ENCODE data around the gene XAB2.
A peak's percentile ranks its signal among the peaks of the same experiment; 100 is the strongest.

Gene XAB2

DNA sequence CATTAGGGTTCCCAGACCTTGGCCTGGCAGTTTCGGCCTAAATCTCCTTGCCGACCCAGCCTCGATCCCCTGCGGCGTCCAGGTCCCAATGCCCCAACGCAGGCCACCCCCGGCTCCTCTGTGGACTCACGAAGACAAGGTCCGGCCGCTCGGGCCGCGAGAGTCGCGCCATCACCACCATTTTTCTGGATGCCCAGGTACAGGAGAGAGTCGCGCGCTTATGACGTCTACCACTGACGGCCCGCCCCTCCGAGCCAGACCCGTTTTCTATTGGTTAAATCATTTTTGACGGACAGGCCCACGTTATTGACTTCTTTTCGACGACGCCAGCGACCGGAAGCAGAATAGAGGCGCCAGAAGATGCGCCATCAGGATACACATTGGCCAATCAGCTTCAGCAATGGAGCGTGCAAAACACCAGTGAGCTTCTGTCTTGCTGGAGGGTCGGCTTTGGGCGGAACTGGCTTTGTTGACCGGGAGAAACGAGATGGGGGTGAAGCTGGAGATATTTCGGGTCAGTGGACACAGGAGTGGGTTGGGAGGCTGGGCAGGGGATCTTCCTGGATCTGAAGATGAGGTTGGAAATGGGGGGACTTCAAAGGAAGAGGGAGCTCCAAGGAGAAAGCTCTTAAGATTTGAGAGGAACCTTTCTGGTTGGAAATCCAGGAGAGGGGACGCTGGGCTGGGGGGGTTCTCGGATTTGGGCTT is at the start of gene XAB2, which contains the start of gene PET100:
Gene XAB2, minus strand, starts transcription at position 199 of the 708 bp plus-strand sequence. Its CDS starts 18 bp downstream, at position 181.
Gene PET100, plus strand, starts transcription at position 447 of the 708 bp plus-strand sequence. Its CDS starts 41 bp downstream, at position 488.
- H3K36me3 Mint-ChIP-seq = peaks cover 34% of the 10 kb centered on the region
- CTCF ChIA-PET = interaction anchor here (0.8 to 1.2 kb wide), 3 partner anchors 8 to 61 kb away, joined by 3 to 4 read pairs (median 3); no protein-coding TSS in a partner anchor
- peak within 1 kb of the TSS; percentile 92 for H3K4me3 Mint-ChIP-seq
- no peaks in the 10 kb centered on the region for H3K27me3 Mint-ChIP-seq
- peaks cover 41% of the 10 kb centered on the region for H3K4me1 Mint-ChIP-seq
- no peaks in the 10 kb centered on the region for H3K9me3 Mint-ChIP-seq
- H3K27ac Mint-ChIP-seq = peak within 1 kb of the TSS; percentile 98
- DNase-seq = peak; percentile 97

DNA sequence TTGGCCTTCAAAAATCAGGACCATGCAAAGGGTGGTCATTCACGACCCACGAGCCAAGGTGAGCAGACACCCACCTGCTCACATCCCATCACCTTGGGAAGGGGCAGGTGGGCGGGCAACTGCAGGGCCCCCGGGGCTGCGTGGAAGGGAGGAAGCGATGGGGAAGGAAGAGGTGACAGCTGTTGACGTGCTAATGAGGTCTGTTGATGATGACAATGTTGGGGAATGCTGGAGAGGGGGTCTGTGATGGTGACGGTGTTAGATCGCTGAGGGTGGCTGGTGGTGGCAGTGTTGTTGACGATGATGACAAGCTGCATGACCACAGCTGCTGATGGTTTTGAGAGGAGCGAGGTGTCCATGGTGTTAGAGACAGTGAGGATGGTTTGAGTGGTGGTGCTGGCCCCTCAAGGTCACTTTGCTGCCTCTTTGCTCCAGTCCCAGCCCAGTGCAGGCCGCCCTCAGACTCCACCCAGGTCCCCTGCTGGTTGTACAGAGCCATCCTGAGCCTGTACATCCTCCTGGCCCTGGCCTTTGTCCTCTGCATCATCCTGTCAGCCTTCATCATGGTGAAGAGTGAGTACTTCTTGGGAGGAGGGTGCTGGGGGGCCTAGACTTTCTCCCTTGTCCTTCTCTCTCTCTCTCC is 48.4 kb upstream of the XAB2 start:
- peaks cover 61% of the 10 kb centered on the region for H3K27me3 Mint-ChIP-seq
- no peak overlapping the region for H3K4me3 Mint-ChIP-seq
- H3K27ac Mint-ChIP-seq = no peak overlapping the region

DNA sequence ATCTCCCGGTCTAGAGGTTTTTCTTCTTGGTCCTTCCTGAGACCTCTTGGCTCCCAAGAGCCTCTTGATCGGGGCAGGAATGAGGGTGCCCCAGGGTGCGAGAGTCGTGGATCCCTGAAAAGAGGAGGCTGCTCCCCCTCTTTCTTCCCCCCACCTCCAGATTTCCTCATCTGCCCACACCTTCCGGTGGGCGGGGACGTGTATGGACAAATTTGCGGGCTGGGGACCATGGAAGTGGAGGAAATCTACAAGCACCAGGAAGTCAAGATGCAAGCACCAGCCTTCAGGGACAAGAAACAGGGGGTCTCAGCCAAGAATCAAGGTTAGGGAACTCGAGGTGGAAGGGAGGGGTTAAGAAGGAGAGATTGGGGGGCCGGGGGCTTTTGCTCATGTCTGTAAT is 47.5 kb upstream of the XAB2 start, which contains the start of gene MCEMP1:
Gene MCEMP1, plus strand, starts transcription at position 237 of the 400 bp plus-strand sequence. Its CDS starts 31 bp downstream, at position 268.
- CTCF ChIA-PET = interaction anchor here (2.2 kb wide), 1 partner anchor 123 kb away, joined by 7 read pairs; no protein-coding TSS in a partner anchor
- H3K27ac Mint-ChIP-seq = no peak within 1 kb of the TSS
- H3K4me3 Mint-ChIP-seq = peak within 1 kb of the TSS; percentile 13

More for the DNA sequence above, 48.4 kb upstream of the XAB2 start:
- DNase-seq = no peak
- H3K36me3 Mint-ChIP-seq = peaks cover 8% of the 10 kb centered on the region
- CTCF ChIA-PET = interaction anchor here (1.0 to 1.4 kb wide), 3 partner anchors 109 to 129 kb away, joined by 4 to 6 read pairs (median 5); no protein-coding TSS in a partner anchor
- H3K4me1 Mint-ChIP-seq = peaks cover 60% of the 10 kb centered on the region
- H3K9me3 Mint-ChIP-seq = no peaks in the 10 kb centered on the region

GRCh38 chr19:7676376-7676775 is 47.0 kb upstream of the XAB2 start:
- DNase-seq = no peak
- Mint-ChIP-seq H3K36me3 (peaks cover 2% of the 10 kb centered on the region), H3K4me3 (peak overlapping the region; percentile 13), H3K4me1 (peaks cover 55% of the 10 kb centered on the region), H3K27ac (no peak overlapping the region), H3K9me3 (no peaks in the 10 kb centered on the region), H3K27me3 (peaks cover 75% of the 10 kb centered on the region)
- CTCF ChIA-PET = interaction anchor here (0.6 to 2.2 kb wide), 2 partner anchors 108 to 123 kb away, joined by 3 to 7 read pairs; no protein-coding TSS in a partner anchor

More for the DNA sequence above, 47.5 kb upstream of the XAB2 start, which contains the start of gene MCEMP1:
- H3K36me3 Mint-ChIP-seq = peaks cover 4% of the 10 kb centered on the region
- H3K27me3 Mint-ChIP-seq = peaks cover 70% of the 10 kb centered on the region
- DNase-seq = no peak
- peaks cover 59% of the 10 kb centered on the region for H3K4me1 Mint-ChIP-seq
- H3K9me3 Mint-ChIP-seq = no peaks in the 10 kb centered on the region

DNA sequence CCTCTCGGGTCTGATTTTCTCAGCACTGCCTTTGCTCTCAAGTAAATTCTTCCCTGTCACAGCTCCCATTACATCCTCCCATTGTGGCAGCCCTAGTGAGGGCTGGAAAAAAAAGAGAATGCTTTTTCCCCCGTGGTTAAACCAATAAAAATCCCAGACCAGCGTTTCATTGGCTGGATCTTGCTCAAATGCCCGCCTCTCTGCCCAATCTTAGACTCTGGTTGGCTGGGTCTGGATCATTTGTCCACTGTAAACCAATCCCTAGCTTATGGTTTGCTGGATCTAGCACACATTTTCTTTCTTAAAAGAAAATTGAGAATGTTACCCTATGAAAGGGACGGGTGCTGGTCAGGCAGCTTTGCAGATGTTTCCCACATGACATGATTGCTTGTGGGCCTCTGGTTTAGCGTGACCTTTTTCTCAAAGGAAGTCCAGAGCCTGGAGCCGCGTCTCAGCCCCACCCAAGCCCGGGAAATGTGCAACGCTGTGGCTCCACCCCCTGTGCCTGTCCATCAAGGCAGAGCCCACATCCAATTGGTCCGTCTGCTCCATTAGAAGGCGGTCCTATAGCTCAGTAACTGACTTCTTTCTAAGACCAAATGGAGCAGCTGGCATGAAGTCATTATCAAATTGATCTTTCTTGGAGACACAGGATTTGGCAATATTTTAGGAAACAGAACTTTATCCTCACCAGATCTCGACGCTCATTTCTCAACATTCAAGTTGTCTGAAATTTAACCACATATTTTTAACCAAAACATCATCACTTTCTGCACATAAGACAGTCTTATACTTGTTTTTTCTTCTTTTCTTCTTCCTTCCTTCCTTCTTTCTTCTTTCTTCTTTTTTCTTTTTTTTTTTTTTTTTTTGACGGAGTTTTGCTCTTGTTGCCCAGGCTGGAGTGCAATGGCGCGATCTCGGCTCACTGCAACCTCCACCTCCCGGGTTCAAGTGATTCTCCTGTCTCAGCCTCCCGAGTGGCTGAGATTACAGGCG is 45.0 kb upstream of the XAB2 start:
- no peaks in the 10 kb centered on the region for H3K9me3 Mint-ChIP-seq
- no peak overlapping the region for H3K4me3 Mint-ChIP-seq
- H3K27me3 Mint-ChIP-seq = peaks cover 95% of the 10 kb centered on the region
- H3K27ac Mint-ChIP-seq = no peak overlapping the region
- DNase-seq = peak; percentile 55
- peaks cover 57% of the 10 kb centered on the region for H3K4me1 Mint-ChIP-seq
- peaks cover 2% of the 10 kb centered on the region for H3K36me3 Mint-ChIP-seq
- CTCF ChIA-PET = no interaction called here

DNA sequence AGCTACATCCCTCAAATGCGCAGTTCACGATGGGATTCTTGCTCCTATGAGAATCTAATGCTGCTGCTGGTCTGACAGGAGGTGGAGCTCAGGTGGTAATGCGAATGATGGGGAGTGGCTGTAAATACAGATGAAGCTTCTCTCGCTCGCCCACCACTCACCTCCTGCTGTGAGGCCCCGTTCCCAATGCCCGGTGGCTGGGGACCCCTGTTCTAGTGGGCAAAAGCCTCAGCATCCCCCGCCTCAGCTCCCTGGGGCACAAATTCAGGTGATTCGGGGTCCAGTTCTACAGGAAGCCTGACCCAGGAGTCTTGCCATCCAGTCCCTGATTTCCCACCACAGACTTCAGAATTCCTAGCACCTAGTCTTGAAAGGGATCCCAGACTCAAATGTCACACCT is 43.2 kb upstream of the XAB2 start:
- Mint-ChIP-seq H3K9me3 (no peaks in the 10 kb centered on the region), H3K36me3 (peaks cover 2% of the 10 kb centered on the region), H3K4me3 (no peak overlapping the region), H3K4me1 (peaks cover 49% of the 10 kb centered on the region), H3K27ac (no peak overlapping the region), H3K27me3 (peaks cover 90% of the 10 kb centered on the region)
- CTCF ChIA-PET = interaction anchor here (1.0 kb wide), 1 partner anchor 104 kb away, joined by 4 read pairs; no protein-coding TSS in a partner anchor
- no peak for DNase-seq

DNA sequence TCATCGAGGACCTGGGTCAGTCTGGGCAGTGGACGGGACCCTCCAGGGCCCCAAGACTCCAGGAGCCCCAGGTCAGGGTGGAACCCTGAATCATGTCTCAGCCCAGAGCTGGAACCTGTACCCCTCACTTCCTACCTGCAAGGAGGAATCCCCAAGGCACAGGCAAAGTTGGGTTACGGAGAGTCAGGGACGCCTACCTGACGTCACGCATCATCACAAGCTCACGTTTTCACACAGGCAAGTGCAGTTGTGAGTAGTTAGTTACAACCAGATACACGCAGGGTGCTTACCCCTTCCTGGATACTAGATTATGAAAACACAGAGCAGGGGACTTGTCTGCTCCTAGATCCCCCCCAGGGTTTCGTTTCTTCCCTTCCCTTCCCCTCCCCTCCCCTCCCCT is 41.4 kb upstream of the XAB2 start:
- Mint-ChIP-seq H3K9me3 (no peaks in the 10 kb centered on the region), H3K4me3 (peak overlapping the region; percentile 63), H3K36me3 (peaks cover 2% of the 10 kb centered on the region)

GRCh38 chr19:7670150-7670783 is 40.9 kb upstream of the XAB2 start:
- peak; percentile 66 for DNase-seq
- Mint-ChIP-seq H3K27ac (no peak overlapping the region), H3K4me1 (peaks cover 30% of the 10 kb centered on the region), H3K4me3 (peak overlapping the region; percentile 63), H3K27me3 (peaks cover 78% of the 10 kb centered on the region), H3K36me3 (peaks cover 2% of the 10 kb centered on the region), H3K9me3 (no peaks in the 10 kb centered on the region)
- CTCF ChIA-PET = interaction anchor here (3.2 kb wide), 1 partner anchor 11 kb away, joined by 7 read pairs; the partner anchor contains the start of gene TRAPPC5

More for the DNA sequence above, 41.4 kb upstream of the XAB2 start:
- CTCF ChIA-PET = interaction anchor here (3.2 kb wide), 1 partner anchor 10 kb away, joined by 7 read pairs; the partner anchor contains the start of gene TRAPPC5
- no peak for DNase-seq
- Mint-ChIP-seq H3K27ac (no peak overlapping the region), H3K4me1 (peaks cover 32% of the 10 kb centered on the region), H3K27me3 (peaks cover 83% of the 10 kb centered on the region)

DNA sequence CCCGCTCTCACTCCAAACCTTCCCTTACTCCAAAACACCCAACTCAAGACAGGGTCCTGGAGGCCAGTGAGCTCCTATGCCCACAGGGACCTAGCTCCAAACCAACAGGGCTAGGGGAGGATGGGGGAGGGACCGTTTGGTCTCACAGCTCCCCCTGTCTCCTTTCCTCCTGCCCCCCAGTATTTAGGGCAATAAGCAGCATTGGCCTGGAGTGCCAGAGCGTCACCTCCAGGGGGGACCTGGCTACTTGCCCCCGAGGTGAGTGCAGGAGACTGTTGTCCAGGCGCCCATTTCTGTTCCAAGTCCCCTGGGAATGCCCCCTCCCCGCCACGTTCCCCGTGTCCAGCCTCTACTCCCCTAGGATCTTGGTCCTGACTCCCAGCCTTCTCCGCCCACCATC is 40.3 kb upstream of the XAB2 start:
- DNase-seq = no peak
- Mint-ChIP-seq H3K4me1 (peaks cover 30% of the 10 kb centered on the region), H3K36me3 (peaks cover 2% of the 10 kb centered on the region), H3K27me3 (peaks cover 71% of the 10 kb centered on the region), H3K27ac (peak overlapping the region; percentile 24), H3K9me3 (no peaks in the 10 kb centered on the region), H3K4me3 (no peak overlapping the region)
- CTCF ChIA-PET = interaction anchor here (0.8 to 3.2 kb wide), 2 partner anchors 11 to 13 kb away, joined by 6 to 7 read pairs; partner anchors contain the start of gene TRAPPC5

DNA sequence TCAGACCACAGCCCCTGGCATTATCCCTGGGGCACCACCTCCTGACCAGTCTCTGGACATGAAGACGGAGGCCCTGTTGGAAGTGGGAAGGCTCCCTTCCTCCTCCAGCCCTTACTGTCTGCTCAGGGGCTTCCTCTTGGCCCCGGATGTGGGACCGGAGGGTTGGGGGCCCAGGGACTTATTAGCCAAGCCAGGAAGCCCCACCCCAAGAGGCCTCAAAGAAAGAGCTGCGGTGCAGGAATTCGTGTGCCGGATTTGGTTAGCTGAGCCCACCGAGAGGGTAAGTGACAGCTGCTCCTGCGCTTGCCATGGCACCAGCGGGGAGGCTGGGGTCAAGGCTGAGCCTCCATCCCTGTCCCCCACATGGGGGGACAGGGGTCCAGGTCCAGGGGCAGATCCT is 39.5 kb upstream of the XAB2 start, which contains the start of gene RETN:
Gene RETN, plus strand, starts transcription at position 208 of the 400 bp plus-strand sequence. CDS start 278 bp downstream, outside the sequence.
- Mint-ChIP-seq H3K4me3 (no peak within 1 kb of the TSS), H3K4me1 (peaks cover 22% of the 10 kb centered on the region), H3K27me3 (peaks cover 64% of the 10 kb centered on the region), H3K9me3 (no peaks in the 10 kb centered on the region), H3K36me3 (no peaks in the 10 kb centered on the region), H3K27ac (peak within 1 kb of the TSS; percentile 24)
- CTCF ChIA-PET = interaction anchor here (0.8 to 3.2 kb wide), 3 partner anchors 12 to 131 kb away, joined by 3 to 7 read pairs (median 6); partner anchors contain the start of gene TRAPPC5
- DNase-seq = no peak

GRCh38 chr19:7665076-7665475 is 35.7 kb upstream of the XAB2 start:
- H3K9me3 Mint-ChIP-seq = no peaks in the 10 kb centered on the region
- CTCF ChIA-PET = interaction anchor here (1.3 kb wide), 1 partner anchor 11 kb away, joined by 4 read pairs; no protein-coding TSS in a partner anchor
- peaks cover 14% of the 10 kb centered on the region for H3K4me1 Mint-ChIP-seq
- H3K27me3 Mint-ChIP-seq = peaks cover 36% of the 10 kb centered on the region
- DNase-seq = no peak
- H3K27ac Mint-ChIP-seq = no peak overlapping the region
- no peak overlapping the region for H3K4me3 Mint-ChIP-seq
- H3K36me3 Mint-ChIP-seq = no peaks in the 10 kb centered on the region

DNA sequence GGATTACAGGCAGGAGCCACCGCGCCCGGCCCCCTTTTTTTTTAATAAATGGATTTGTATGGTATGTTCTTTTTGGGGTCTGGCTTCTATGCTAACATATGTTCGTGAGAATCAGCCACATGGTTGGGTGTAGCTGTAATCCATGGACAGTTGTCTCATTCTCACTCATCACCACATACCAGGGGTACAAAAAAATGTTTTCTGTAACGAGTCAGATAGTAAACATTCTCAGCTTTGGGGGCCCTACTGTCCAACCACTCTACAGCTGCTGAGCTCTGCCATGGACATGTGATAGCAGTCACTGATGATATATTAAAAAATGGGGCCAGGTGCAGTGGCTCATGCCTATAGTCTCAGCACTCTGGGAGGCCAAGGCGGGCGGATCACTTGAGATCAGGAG is 34.4 kb upstream of the XAB2 start:
- DNase-seq = no peak
- no peak overlapping the region for H3K4me3 Mint-ChIP-seq
- H3K27me3 Mint-ChIP-seq = peaks cover 22% of the 10 kb centered on the region
- H3K4me1 Mint-ChIP-seq = peaks cover 6% of the 10 kb centered on the region
- no peaks in the 10 kb centered on the region for H3K36me3 Mint-ChIP-seq
- H3K27ac Mint-ChIP-seq = no peak overlapping the region
- CTCF ChIA-PET = interaction anchor here (1.1 kb wide), 1 partner anchor 12 kb away, joined by 3 read pairs; no protein-coding TSS in a partner anchor
- H3K9me3 Mint-ChIP-seq = no peaks in the 10 kb centered on the region
